GM12801 (cell line): ENCODE data around the gene MYO10.

ENCODE experiments used
- TF ChIP-seq, protein P1 (sequence below): IDR thresholded peaks from one replicate; pipeline ENCODE4 v1.5.1; 2011; ENCODE audit warnings: control low read depth; ENCODE audit not compliant: insufficient read length; ENCODE audit errors: extremely low read depth

The MYO10 gene

DNA sequence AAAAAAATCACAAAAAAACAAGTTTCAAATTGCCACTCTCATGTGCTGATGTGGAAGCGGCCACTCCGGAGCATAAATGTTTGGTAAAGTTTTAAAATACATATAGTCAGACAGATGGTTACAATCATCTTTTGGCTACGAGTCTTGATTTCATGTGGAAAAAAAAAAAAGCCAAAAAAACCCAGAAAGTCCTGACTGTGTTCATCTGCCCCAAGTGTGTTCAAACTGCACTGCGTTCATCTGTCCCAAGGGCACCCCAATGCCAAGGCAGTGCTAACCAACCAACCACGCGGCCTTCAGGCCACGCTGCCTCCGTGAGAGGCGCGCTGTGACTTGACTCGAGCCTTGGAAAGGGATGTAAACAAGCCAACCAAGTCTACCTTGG lies 127.1 kb downstream of the MYO10 start:
- TF ChIP-seq, protein P1, sequence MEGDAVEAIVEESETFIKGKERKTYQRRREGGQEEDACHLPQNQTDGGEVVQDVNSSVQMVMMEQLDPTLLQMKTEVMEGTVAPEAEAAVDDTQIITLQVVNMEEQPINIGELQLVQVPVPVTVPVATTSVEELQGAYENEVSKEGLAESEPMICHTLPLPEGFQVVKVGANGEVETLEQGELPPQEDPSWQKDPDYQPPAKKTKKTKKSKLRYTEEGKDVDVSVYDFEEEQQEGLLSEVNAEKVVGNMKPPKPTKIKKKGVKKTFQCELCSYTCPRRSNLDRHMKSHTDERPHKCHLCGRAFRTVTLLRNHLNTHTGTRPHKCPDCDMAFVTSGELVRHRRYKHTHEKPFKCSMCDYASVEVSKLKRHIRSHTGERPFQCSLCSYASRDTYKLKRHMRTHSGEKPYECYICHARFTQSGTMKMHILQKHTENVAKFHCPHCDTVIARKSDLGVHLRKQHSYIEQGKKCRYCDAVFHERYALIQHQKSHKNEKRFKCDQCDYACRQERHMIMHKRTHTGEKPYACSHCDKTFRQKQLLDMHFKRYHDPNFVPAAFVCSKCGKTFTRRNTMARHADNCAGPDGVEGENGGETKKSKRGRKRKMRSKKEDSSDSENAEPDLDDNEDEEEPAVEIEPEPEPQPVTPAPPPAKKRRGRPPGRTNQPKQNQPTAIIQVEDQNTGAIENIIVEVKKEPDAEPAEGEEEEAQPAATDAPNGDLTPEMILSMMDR = no peak

DNA sequence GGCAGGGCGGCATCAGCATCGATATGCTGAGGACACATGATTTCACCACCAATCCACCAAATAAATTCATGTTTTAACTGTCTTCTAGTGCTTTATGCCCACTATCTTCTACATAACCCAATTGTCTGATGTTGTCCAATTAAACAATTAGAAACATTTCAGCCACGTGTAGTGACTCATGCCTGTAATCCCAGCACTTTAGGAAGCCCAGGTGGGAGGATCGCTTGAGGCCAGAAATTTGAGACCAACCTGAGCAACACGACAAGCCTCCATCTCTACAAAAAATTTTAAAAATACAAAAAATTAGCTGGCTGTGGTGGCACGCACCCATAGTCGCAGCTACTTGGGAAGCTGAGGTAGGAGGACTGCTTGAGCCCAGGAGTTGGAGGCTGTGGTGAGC lies 128.1 kb downstream of the MYO10 start:
- TF ChIP-seq, protein P1 = no peak

DNA sequence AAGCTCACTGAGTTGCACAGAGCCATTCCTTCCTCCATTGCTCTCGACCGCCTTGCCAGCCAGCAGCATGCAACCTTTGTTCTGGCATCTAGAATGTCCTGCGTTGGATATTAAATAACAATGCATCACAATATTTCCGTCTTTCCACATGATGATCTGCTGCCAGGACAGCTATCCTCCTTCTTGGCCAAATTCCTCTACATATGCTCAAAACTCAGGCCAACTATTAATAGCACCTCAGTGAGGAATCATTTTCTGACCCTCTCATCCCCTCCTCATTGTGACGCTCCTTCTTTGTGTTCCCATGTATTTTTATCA lies 128.6 kb downstream of the MYO10 start:
- TF ChIP-seq, protein P1 = no peak

DNA sequence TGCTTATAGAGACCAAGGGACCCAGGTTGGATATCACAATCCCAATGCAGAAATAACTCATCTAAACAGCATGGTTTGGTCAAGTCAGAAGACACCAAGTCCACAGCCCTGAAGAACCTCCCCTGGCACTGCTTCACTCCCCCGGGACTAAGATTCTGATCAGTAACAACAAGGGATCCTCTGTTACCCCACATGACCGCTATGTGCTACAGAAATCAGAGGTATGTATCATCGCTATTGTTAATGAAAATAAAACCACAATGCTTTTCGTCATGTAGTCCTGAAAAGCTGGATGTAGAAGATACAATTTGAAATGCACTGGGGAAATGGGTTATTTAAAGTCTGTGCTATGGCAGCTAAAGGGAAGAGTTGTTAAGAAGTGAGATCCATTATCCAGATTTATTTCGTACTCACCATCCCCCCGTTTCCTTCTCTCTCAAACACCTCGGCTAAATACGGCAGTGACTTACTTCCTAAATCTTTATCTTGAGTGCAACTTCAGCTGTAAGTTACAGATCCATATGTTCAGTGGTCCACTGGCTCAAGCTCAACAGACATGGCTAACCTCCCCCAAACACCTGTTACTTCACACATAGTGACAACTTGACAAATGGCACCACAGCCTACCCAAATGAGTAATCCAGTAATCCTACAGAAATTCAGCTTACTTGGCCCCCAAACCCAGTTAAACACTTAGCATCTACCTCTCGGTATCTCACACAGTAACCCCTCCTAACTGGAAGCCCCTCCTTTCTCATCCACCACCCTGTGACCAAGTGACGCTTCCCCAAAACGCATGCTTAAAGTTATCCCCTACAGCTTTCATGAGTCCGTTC lies 129.2 kb downstream of the MYO10 start:
- TF ChIP-seq, protein P1 = no peak

DNA sequence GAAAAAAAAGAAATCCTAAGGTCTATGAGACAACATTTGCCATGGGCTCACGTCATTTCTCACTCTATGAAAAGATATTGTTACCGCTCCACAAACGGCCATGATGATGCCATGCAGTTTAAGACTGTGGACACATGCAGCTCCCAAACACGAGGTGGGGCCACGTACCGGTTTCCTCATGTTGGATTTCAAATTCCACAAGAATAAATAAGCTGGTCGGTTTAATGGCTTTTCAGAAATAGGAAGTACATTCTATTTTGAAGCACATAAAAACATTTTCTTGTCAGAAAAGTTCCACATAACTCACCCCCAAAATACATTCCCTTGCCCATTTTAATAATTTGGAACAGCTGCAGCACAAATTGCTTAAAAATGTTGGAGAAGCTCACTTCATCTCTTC lies 130.6 kb downstream of the MYO10 start:
- TF ChIP-seq, protein P1 = no peak

DNA sequence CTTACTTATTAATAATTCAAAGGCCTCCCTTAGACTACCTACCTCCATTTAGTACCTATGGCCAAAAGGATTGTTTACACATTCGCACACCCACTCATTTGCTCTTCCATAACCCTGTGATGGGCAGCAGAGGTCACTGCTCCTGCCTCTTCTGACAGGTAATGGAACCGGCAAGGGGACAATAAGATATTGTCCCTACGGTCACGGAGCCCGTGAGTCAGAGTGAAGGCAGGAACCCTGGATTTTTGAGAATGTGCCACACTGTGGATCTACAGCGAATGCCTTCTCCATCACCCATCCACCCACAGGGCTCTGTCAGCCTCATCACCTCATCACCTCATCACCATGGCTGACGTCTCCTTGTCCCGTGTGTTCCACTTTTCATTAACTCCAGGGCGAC lies 132.3 kb downstream of the MYO10 start:
- TF ChIP-seq, protein P1 = no peak

DNA sequence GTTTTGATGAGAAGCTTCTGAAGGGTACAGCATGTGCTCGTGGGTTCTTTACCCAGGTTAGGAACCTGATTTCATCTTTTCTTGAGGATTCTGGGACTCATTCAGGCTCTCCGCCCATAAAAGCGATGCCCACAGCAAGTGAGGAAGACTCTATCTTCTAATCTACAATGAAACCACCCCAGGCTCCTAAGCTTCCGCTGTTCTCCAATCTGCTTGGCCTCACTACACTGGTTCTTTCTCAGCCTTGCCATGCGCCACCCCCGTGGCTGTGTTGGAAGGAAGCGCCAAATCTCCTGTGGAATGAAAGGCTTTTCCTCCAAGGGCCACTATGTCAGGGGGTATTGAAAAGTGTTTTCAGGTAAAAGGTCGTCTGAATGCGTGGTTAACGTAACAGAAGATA lies 135.6 kb downstream of the MYO10 start:
- TF ChIP-seq, protein P1 = no peak
